Naive B cell (primary cell): Measurements from ENCODE around the gene SEMA6D. TPM values are rescaled to one million over a fixed set of nuclear protein-coding genes. Genes with fewer than 3 reads are reported as not detected.

Experiments used
- ATAC-seq, 2 donors: fragments of 150-1000 bp; cut with Tn5 transposase; 2 replicates each; pipeline ENCODE4 v1.10.0; 2021; ENCODE audit warnings: low read depth in 2 of 2, mild to moderate bottlenecking in 2 of 2, moderate library complexity in 2 of 2
- DNase-seq: peaks from one replicate; pipeline ENCODE4 v3.0.0; 2022
- H3K27ac Mint-ChIP-seq, 6 donors: one replicate each; pipeline ENCODE4 v1.8.0; 2020 to 2022; ENCODE audit warnings: mild to moderate bottlenecking in 6 of 6, mixed read lengths in 6 of 6, moderate library complexity in 5 of 6, inconsistent platforms in 2 of 6
- H3K27me3 Mint-ChIP-seq, 3 donors: one replicate each; pipeline ENCODE4 v1.8.0; 2021 to 2022; ENCODE audit warnings: mixed read lengths in 3 of 3, mild to moderate bottlenecking in 1 of 3
- H3K36me3 Mint-ChIP-seq, 2 donors: one replicate each; pipeline ENCODE4 v1.8.0; 2020 to 2022; ENCODE audit warnings: mixed read lengths in 2 of 2, inconsistent platforms in 1 of 2, mild to moderate bottlenecking in 1 of 2
- H3K4me1 Mint-ChIP-seq, 3 donors: one replicate each; pipeline ENCODE4 v1.8.0; 2020 to 2022; ENCODE audit warnings: mixed read lengths in 3 of 3, inconsistent platforms in 1 of 3, mild to moderate bottlenecking in 1 of 3, moderate library complexity in 1 of 3
- H3K4me3 Mint-ChIP-seq, 8 donors: one replicate each; pipeline ENCODE4 v1.8.0; 2020 to 2022; ENCODE audit warnings: mild to moderate bottlenecking in 8 of 8, mixed read lengths in 8 of 8, moderate library complexity in 8 of 8, inconsistent platforms in 2 of 8
- H3K9me3 Mint-ChIP-seq, 7 donors: one replicate each; pipeline ENCODE4 v1.8.0; 2020 to 2022; ENCODE audit warnings: mixed read lengths in 7 of 7, mild to moderate bottlenecking in 5 of 7, inconsistent platforms in 2 of 7, moderate library complexity in 1 of 7
- polyA plus RNA-seq, 6 donors: library from polyadenylated mRNA; unstranded; fragments of 300-500 nt; fragmentation: Illumina TruSeq; gene quantifications; one replicate each; pipeline ENCODE4 v1.2.3, GENCODE V29; 2021; ENCODE audit warnings: low read depth in 6 of 6

The SEMA6D gene
- polyA plus RNA-seq, 6 donors from 2014 or later = not detected

DNA sequence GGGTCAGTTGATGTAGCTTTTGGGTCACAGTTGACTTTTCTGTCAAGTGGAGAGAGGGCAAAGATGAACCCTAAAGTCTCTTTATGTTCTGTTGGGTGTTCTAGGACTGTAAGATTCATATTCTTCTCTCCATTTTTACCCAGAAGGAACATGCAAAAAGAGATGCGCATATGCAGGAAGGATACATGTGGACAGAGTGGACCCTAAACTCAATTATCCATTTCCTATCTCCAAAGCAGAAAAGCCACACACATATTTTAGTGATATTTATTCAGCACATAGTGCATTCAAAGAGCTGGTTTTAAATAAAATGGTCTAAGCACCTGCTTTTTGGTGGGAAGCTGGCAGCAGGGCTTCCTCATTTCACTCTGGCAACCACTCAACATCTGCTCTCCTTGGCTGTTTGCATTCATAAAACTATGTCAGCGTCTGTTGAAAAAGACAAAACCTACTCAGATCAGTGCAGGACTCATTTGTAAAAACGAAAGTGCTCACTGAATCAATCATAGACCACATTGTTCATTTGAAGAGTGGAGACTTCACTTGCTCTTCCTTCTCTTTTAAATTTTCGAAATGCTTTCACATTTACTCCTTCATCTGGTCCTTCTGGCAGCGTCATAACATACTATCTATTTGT lies 96.6 kb downstream of the SEMA6D start:
- DNase-seq (no peak), ATAC-seq (no peak)
- no peaks in the 10 kb centered on the region for H3K9me3 Mint-ChIP-seq
- peaks cover 7 to 22% (median 17%) of the 10 kb centered on the region in 3 donors for H3K4me1 Mint-ChIP-seq
- H3K27ac Mint-ChIP-seq = peak overlapping the region in 1 of 6 donors; percentile 65
- H3K36me3 Mint-ChIP-seq = no peaks in the 10 kb centered on the region
- peak overlapping the region in 1 of 8 donors; percentile 17 for H3K4me3 Mint-ChIP-seq
- H3K27me3 Mint-ChIP-seq = no peaks in the 10 kb centered on the region

DNA sequence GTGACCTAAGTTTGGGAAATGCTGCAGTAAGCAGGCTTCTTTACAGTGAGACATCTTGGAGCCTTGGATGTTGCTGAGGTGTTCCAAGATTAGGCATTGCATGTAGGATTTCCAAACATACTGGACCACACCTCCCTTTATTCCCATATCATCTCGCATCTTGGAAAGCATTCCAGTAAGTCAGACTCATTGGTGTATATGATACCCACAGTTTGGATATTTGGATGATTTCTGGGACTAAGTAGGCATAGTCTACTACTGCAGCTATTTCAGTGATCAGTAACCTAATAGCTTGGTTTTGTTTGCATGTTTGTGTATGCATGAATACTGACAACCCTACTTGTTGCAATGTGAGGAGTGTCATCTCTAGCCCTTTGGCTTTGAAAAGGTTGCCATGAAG lies 97.3 kb downstream of the SEMA6D start:
- H3K27me3 Mint-ChIP-seq = no peaks in the 10 kb centered on the region
- H3K36me3 Mint-ChIP-seq = no peaks in the 10 kb centered on the region
- no peak overlapping the region for H3K4me3 Mint-ChIP-seq
- ATAC-seq (no peak), DNase-seq (no peak)
- peaks cover 0 to 2% (median 0%) of the 10 kb centered on the region in 7 donors for H3K9me3 Mint-ChIP-seq
- H3K27ac Mint-ChIP-seq = no peak overlapping the region
- H3K4me1 Mint-ChIP-seq = peaks cover 7 to 22% (median 17%) of the 10 kb centered on the region in 3 donors

DNA sequence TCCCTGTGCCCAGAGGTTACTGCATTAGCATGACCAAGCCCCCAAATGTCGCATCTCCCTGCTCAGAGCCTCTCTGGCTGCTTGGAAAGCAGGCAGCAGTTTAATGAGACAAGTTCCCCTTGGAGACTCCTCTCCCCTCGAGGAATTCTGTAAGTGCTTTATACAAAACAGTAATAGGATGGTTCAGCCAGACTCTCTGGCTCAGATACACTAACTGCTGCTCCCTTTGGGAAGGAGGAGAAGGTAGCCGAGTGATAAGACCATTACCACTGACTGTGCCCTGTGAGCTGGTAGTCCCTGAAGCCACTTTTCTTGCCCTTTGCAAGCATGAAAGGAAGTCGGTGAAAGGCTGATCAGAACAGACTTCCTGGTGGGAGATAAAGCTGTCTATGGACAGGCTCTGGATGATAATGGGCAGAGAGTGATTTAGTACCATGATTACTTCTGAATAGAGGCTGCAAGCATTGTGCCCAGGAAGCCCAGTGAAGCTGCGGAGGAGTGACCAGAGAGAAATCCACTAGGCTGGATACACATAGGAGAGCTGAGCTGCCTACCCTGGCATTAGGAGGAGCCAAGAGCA lies 100.8 kb downstream of the SEMA6D start:
- Mint-ChIP-seq H3K9me3 (peaks cover 0 to 2% (median 0%) of the 10 kb centered on the region in 7 donors), H3K4me3 (no peak overlapping the region), H3K27me3 (no peaks in the 10 kb centered on the region), H3K36me3 (no peaks in the 10 kb centered on the region), H3K27ac (peak overlapping the region in 1 of 6 donors; percentile 54), H3K4me1 (peaks cover 7 to 13% (median 11%) of the 10 kb centered on the region in 3 donors)
- DNase-seq (no peak), ATAC-seq (no peak)

DNA sequence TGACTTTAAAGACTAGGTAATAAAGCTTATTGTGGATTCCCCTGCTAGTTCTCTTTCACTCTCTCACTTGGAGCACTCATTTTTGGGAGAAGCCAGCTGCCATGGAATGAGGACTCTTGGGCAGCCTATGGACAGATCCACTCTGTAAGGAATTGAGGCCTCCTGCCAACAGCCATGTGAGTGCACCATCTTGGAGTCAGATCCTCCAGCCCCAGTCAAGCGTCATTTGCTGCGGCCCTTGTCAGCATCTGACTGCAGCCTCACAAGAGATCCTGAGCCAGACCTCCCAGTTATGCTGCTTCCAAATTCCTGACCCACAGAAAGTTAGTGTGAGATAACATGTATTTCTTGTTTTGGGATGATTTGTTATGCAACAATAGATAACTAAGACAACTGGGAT lies 101.9 kb downstream of the SEMA6D start:
- Mint-ChIP-seq H3K27me3 (no peaks in the 10 kb centered on the region), H3K4me1 (peaks cover 2 to 5% (median 2%) of the 10 kb centered on the region in 3 donors), H3K36me3 (no peaks in the 10 kb centered on the region), H3K27ac (no peak overlapping the region), H3K9me3 (peaks cover 0 to 2% (median 0%) of the 10 kb centered on the region in 7 donors), H3K4me3 (no peak overlapping the region)
- no peak for DNase-seq
- ATAC-seq = no peak

DNA sequence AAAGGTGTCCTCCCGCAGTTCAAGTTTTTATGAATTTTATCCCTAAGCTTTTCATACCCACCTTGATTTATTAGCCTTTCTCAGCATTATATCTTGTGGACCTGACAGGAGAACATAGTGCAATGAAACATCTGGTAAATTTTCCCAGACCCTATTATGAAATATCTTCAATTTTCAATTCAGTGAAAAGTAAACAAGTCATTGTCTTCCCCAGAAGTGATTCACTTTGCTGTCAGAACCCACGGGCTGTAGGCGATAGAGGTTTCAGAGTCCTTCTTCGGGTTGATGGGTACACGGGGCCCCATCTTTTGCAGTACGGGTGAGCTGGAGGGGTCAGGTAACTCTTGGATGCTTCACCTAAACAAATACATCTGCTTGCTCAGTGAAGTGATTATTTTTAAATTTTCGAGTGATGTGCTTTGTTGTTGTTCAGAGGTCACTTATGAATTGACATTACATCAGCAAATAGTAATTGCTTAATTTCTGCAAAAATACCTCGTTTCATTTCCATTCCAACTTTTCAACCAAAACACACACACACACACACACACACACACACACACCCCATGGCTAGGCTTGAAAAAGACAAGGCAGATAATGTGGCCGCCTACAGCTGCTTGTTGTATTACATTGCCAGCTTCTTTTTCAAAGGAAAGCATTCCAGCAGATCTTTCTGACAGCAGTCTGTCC lies 102.9 kb downstream of the SEMA6D start:
- Mint-ChIP-seq H3K9me3 (peaks cover 0 to 3% (median 0%) of the 10 kb centered on the region in 7 donors), H3K36me3 (no peaks in the 10 kb centered on the region), H3K27ac (no peak overlapping the region), H3K4me1 (peaks cover 0 to 4% (median 2%) of the 10 kb centered on the region in 3 donors), H3K4me3 (peak overlapping the region in 1 of 8 donors; percentile 23), H3K27me3 (no peaks in the 10 kb centered on the region)
- no peak for ATAC-seq
- no peak for DNase-seq

DNA sequence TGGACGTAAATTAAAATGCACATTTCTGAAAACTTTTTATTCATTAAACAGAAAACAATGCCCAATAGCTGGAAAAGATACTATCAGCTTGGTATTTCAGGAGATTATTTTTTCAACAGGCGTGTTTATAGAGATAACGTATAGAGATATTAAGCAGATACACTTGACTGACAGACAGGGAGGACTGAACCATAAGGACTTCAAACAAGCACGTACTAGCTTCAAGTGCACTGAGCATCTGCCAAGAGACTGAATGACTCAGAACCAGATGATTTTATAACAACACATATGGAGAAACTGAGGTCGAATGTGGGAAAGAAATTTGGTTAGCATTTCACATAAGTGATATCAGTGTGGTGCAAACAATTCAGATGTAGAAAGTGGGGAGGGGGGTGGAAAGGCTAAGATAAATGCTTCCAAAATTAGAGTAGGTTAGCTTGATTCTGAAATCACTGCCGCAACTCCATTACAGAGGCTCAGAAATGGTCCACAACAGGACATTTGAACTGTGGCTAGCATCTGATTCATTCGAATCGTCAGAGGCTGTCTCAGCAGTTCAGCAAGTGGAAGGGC lies 103.5 kb downstream of the SEMA6D start:
- no peaks in the 10 kb centered on the region for H3K36me3 Mint-ChIP-seq
- H3K4me3 Mint-ChIP-seq = no peak overlapping the region
- peaks cover 0 to 4% (median 2%) of the 10 kb centered on the region in 3 donors for H3K4me1 Mint-ChIP-seq
- H3K9me3 Mint-ChIP-seq = peaks cover 0 to 3% (median 0%) of the 10 kb centered on the region in 7 donors
- no peaks in the 10 kb centered on the region for H3K27me3 Mint-ChIP-seq
- DNase-seq = no peak
- ATAC-seq = no peak
- no peak overlapping the region for H3K27ac Mint-ChIP-seq

DNA sequence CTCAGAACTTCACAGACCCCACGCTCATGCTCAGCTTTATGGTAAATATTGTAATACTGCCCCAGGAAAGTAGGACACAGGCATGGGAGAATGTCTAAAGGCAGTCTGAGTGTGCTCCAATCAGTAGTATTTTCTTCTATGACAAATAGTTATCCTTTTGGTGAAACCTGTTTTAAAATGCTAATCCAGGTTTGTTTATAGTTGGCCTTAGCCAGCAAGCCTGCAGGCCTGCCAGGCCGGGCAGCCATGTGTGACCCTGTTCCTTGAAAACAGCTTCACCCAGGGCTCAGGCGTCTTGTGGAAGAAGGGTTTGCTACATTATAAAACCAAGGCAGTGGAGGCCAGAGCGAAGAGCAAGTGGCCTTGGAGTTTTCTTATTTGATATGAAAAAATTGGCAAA lies 104.7 kb downstream of the SEMA6D start:
- Mint-ChIP-seq H3K27ac (no peak overlapping the region), H3K27me3 (peaks cover 0 to 5% (median 0%) of the 10 kb centered on the region in 3 donors), H3K4me3 (no peak overlapping the region), H3K36me3 (no peaks in the 10 kb centered on the region), H3K4me1 (peaks cover 0 to 4% (median 2%) of the 10 kb centered on the region in 3 donors), H3K9me3 (peaks cover 0 to 3% (median 0%) of the 10 kb centered on the region in 7 donors)
- no peak for DNase-seq
- no peak for ATAC-seq
